ENCODE results near the gene RNF133.
"Not testable (repeated sequence)": the region's sequence is repeated elsewhere in the genome, so short reads cannot be mapped to it uniquely, and the experiment has no call there.

RNF133 gene

DNA sequence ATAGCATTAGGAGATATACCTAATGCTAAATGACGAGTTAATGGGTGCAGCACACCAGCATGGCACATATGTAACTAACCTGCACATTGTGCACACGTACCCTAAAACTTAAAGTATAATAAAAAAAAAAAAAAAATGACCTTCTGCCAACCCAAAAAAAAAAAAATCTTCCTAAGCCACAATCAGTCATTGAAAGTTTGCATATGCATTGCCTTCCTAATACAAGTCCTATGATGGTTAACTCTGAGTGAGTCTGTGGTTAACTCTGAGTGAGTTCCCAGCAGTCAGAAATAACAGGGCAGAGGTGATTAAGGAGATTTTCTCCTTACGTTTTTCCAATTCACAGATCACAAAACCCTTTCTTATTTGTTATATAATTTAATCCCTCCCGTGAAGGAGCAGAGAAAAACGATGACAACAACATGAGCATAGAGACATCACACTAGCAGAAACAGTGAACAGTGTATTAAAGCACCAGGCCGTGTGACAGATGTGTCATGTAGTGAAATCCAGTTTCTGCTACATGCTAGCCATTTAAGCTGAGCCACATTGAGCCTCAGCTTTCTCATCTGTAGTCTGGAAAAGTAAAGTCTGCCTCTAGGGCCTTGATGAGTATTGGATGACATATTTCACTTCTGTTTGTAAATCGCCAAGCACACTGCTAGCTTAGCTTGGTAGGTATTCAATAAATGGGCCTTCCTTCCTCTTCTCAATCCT lies 11.2 kb upstream of the RNF133 start:
- no peak overlapping the region for H3K9ac ChIP-seq (ENCODE audit: low read depth, low read length)
- H3K36me3 ChIP-seq (ENCODE audit: insufficient read depth, low read length) = no peaks in the 10 kb centered on the region
- H3K9me3 ChIP-seq (ENCODE audit: control insufficient read depth, insufficient read depth, low read length) = no peaks in the 10 kb centered on the region
- H3K4me1 ChIP-seq (ENCODE audit: insufficient read depth, low read length) = no peaks in the 10 kb centered on the region

DNA sequence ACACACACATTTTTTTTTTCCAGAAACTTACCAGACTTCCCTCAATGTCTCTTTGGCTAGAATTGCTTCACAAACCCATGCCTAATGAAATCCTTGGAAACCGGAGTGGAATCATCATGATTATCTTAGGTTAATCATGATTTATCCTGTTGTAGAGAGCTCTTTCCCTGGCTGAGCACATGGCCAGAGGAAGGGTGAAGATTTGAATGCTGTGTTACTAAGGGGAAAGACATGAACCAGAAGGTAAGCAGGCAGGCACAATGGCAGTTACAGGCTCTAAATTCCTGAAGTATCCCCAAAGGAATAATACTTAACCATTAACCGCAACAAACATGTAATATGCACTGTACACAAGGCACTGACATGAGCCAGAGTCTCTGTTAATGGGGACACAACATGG lies 7.9 kb upstream of the RNF133 start:
- H3K9me3 ChIP-seq (ENCODE audit: control insufficient read depth, insufficient read depth, low read length) = no peaks in the 10 kb centered on the region
- H3K36me3 ChIP-seq (ENCODE audit: insufficient read depth, low read length) = no peaks in the 10 kb centered on the region
- H3K9ac ChIP-seq (ENCODE audit: low read depth, low read length) = no peak overlapping the region
- H3K4me1 ChIP-seq (ENCODE audit: insufficient read depth, low read length) = no peaks in the 10 kb centered on the region

DNA sequence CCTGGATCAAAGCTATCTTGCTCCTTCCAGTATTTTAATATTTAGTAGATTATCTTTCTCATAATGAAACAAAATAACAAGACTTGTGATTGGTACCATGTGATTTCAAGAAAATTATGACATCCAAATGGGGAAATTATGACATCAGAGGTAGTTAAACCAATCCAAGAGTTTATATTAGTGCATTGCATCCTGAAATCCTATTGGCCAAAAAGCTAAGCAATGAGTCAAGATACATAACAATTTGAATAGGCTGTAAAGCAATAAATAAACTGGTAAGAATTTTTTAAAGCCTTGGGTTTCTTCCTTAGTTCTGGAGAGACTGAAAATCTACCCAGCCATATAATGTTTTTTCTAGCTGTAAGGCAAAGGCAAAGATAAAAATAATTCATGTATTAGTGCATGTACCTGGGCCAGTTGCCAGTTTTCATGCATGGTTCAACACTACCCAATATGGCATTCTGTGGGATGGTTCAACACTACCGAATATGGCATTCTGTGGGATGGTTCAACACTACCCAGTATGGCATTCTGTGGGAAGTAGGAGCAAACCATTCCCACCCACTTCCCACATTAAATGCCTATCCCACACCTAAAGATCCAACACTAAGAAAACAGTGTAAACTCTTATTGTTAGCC lies 4.1 kb upstream of the RNF133 start, which contains the start of gene RNF148:
TSS of gene RNF148 (minus strand) at position 51 of the 639 bp plus-strand sequence. CDS start 172 bp downstream, outside the sequence.
- Histone ChIP-seq H3K9me3 (ENCODE audit: control insufficient read depth, insufficient read depth, low read length) (no peaks in the 10 kb centered on the region), H3K36me3 (ENCODE audit: insufficient read depth, low read length) (no peaks in the 10 kb centered on the region), H3K9ac (ENCODE audit: low read depth, low read length) (no peak within 1 kb of the TSS), H3K4me1 (ENCODE audit: insufficient read depth, low read length) (no peaks in the 10 kb centered on the region)

DNA sequence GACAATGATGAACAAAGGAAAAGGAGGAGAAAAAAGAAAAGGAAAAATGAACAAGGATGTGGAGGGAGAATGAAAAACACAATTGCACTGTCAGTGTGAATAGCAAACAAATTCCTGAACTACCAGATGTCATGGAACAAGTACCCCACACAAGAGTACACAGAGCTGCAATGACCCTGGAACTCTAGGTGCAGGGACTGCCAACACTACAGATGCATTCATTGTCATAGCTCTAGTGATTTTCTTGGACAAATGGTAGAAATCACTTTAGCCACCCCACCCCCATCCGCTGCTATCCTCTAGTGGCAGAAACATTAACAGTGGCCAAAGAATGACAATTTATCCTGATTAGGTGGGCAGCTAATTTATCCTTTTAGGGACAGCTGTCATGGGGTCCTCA lies 3.1 kb downstream of the RNF133 start:
- peaks cover 8% of the 10 kb centered on the region; the same call in 1 of the 2 replicates for H3K4me1 ChIP-seq (ENCODE audit: insufficient read depth, low read length)
- no peak overlapping the region for H3K9ac ChIP-seq (ENCODE audit: low read depth, low read length)
- H3K36me3 ChIP-seq (ENCODE audit: insufficient read depth, low read length) = no peaks in the 10 kb centered on the region
- H3K9me3 ChIP-seq (ENCODE audit: control insufficient read depth, insufficient read depth, low read length) = peaks cover 4% of the 10 kb centered on the region; the same call in 1 of the 2 replicates

DNA sequence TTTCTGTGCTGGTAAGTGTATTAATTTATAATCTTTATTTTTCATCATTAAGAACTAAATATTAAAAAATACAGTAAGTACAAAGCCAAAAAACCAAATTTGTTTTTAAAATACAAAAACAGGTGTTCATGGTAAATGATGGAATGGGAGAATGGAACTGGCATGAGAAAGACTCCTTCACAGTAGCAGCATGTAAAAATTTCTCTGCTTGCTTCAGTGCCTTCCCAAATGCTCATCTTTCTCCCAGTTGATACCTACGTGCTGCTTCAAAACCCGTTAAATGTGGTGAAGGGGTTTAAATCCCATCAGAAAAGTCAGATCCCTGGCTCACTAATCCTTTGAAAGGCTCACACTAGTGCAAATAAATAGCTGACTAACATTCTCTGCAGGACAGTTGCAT lies 4.2 kb downstream of the RNF133 start:
- peaks cover 8% of the 10 kb centered on the region; the same call in 1 of the 2 replicates for H3K4me1 ChIP-seq (ENCODE audit: insufficient read depth, low read length)
- no peak overlapping the region for H3K9ac ChIP-seq (ENCODE audit: low read depth, low read length)
- no peaks in the 10 kb centered on the region for H3K36me3 ChIP-seq (ENCODE audit: insufficient read depth, low read length)
- H3K9me3 ChIP-seq (ENCODE audit: control insufficient read depth, insufficient read depth, low read length) = peaks cover 4% of the 10 kb centered on the region; the same call in 1 of the 2 replicates

DNA sequence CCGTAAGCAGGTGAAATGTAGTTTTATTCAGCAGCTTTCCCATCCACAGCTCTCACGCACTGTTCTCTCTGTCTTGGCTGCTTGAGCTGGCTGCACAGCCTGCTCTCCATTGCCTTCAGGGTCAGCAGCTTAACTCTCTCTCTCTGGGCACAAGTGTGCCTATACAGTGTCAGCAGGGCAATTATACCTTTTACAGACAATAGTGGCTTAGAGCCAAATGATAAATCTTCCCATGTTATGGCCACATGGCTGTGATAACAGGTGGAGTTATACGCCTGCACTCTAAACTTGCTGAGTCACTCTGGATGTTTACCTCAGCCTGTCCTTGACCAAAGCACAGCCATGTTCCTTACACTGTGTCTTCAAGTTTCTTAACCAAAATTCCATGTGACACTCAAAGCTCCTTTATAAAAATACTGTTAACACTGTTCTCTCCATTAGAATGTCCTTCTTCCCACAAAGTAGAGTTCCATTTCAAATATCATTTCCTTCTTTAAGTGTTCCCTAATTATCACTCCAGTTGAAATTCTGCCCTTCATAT lies 6.1 kb downstream of the RNF133 start:
- H3K36me3 ChIP-seq (ENCODE audit: insufficient read depth, low read length) = no peaks in the 10 kb centered on the region
- no peak overlapping the region for H3K9ac ChIP-seq (ENCODE audit: low read depth, low read length)
- H3K9me3 ChIP-seq (ENCODE audit: control insufficient read depth, insufficient read depth, low read length) = peaks cover 4% of the 10 kb centered on the region; the same call in 1 of the 2 replicates
- peaks cover 8% of the 10 kb centered on the region; the same call in 1 of the 2 replicates for H3K4me1 ChIP-seq (ENCODE audit: insufficient read depth, low read length)

DNA sequence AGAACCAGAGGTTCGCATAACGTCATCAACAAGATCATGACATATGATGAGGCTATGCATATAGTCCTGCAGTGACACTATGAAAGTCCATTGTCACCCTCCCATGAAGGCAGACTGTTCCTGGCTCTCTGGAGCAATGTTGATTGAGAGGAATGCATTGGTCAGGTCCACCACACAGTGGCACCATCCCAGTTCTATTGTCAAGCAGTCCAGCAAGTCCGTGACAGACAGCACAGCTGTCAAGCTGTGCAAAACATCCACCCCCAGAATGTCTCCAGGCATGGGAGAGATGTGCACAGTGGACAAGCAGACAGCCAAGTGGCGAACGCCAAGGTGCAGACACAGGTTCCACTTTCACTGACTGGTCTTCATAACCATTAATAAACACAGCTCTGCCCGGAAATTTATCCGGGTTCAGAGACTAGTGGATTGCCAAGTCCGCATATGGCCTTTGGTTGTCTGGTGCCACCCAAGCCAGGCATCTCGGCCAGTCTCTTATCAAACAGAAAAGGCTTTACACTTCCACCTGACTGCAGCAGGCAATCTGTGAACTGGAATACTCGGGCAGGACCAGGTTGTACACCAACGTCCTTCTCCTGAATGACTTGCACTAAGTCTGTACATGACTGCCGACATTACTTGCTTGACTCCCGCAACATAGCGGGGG lies 7.2 kb downstream of the RNF133 start:
- peaks cover 8% of the 10 kb centered on the region; the same call in 1 of the 2 replicates for H3K4me1 ChIP-seq (ENCODE audit: insufficient read depth, low read length)
- H3K36me3 ChIP-seq (ENCODE audit: insufficient read depth, low read length) = no peaks in the 10 kb centered on the region
- H3K9ac ChIP-seq (ENCODE audit: low read depth, low read length) = no peak overlapping the region
- peaks cover 4% of the 10 kb centered on the region; the same call in 1 of the 2 replicates for H3K9me3 ChIP-seq (ENCODE audit: control insufficient read depth, insufficient read depth, low read length)

DNA sequence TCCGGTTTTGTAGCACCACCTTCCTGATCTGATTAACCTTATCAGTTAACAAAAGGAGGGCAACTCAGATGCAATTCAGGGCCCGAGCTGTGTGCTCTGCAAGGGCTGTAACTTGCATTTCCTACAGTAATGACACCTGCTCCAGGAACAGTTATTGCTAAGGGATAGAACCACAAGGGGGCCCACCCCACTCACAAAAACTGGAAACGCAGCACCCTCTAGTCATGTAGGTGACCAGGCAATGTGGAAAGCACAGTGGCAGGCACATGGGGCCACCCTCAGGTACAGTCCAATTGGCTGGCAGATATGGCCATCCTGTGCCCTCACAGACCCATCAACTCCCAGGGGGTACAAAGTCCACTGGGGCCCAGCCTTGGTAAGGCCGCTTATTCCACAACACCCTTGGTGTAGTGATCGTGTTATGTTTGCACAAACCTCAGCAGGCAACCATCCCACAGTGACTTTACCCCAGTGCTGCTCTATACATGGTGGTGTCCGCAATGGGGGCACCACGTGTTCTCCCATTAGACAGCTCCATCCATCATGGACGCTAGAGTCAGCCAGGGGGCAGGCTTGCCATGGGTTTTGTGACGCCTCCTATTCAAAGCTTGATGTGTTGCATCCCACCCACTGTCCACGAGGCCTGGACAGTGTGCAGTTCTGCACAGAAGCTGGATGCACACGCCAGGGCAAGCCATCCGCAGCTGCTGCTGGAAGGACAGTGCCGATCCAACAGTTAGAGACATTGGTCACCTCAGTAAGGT lies 9.4 kb downstream of the RNF133 start:
- peaks cover 7% of the 10 kb centered on the region; the same call in 1 of the 2 replicates for H3K4me1 ChIP-seq (ENCODE audit: insufficient read depth, low read length)
- no peak overlapping the region for H3K9ac ChIP-seq (ENCODE audit: low read depth, low read length)
- peaks cover 4% of the 10 kb centered on the region; the same call in 1 of the 2 replicates for H3K9me3 ChIP-seq (ENCODE audit: control insufficient read depth, insufficient read depth, low read length)
- no peaks in the 10 kb centered on the region for H3K36me3 ChIP-seq (ENCODE audit: insufficient read depth, low read length)

DNA sequence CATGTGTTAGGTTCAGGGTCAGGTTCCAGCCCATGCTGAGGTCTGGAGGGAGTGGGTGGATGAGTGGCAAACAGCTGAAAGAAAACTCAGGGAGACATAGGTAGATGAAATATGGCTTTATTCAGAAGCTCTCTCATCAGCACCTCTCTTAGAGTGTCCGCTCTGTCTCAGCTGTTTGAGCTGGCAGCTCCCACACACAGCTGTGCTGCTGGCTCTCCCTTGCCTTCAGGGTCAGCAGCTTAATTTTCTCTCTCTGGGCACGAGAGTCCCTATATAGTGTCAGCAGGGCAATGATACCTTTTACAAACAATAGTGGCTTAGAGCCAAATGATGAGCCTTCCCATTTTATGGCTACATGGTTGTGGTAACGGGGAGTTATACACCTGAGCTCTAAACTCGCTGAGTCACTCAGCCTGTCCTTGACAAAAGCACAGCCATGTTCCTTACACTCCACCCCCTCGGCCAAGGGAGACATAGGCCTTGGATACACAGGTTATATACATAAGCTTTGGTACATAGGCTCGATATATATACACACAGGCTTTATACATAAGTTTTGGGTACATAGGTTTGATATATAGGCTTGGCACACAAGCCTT lies 10.4 kb downstream of the RNF133 start:
- H3K36me3 ChIP-seq (ENCODE audit: insufficient read depth, low read length) = no peaks in the 10 kb centered on the region
- H3K9ac ChIP-seq (ENCODE audit: low read depth, low read length) = no peak overlapping the region
- H3K9me3 ChIP-seq (ENCODE audit: control insufficient read depth, insufficient read depth, low read length) = peaks cover 3% of the 10 kb centered on the region; the same call in 1 of the 2 replicates
- H3K4me1 ChIP-seq (ENCODE audit: insufficient read depth, low read length) = peaks cover 7% of the 10 kb centered on the region; the same call in 1 of the 2 replicates

DNA sequence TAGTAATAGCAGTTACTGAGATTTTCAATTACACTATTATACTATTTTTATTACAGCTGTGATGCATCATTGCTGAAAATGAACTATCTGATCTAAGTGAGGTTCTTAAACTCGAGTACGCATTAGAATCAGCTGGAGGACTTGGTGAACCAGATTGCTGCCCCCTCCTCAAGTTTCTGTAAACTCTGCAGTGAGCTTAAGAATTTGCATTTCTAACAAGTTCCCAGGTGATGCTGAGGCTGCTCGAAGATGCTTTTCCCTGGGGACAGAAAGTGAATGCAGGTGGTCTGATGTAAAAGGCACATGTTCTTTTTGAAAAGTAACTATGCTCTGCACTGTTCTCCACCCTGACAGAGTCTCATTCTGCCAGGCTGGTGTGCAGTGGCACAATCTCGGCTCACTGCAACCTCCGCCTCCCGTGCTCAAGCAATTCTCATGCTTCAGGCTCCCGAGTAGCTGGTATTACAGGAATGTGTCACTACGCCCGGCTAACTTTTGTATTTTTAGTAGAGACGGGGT lies 12.5 kb downstream of the RNF133 start:
- H3K4me1 ChIP-seq (ENCODE audit: insufficient read depth, low read length) = peaks cover 7% of the 10 kb centered on the region; the same call in 1 of the 2 replicates
- H3K9ac ChIP-seq (ENCODE audit: low read depth, low read length) = no peak overlapping the region

DNA sequence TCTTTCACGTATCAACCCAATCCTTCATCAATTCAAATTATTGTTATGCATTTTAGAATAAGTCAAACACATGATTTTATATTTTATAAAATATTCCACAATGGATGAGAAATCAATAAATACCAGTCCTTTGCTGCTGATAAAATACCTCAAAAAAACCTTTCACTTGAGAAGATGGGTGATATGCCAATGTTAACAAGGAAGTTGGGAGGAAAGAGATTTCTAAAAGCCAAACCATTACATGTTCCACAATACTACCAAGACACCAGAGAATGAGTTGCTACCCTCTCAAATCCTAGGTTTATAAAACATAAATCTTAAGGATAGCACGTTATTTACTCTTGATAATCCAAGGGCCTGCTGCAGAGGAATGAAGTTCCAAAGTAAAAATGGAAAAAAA lies 14.4 kb downstream of the RNF133 start:
- Histone ChIP-seq H3K4me1 (ENCODE audit: insufficient read depth, low read length) (peaks cover 13% of the 10 kb centered on the region; the same call in 1 of the 2 replicates), H3K36me3 (ENCODE audit: insufficient read depth, low read length) (no peaks in the 10 kb centered on the region), H3K9me3 (ENCODE audit: control insufficient read depth, insufficient read depth, low read length) (no peaks in the 10 kb centered on the region), H3K9ac (ENCODE audit: low read depth, low read length) (no peak overlapping the region)

More for the DNA sequence above, 12.5 kb downstream of the RNF133 start:
- Histone ChIP-seq H3K36me3 (ENCODE audit: insufficient read depth, low read length) (no peaks in the 10 kb centered on the region), H3K9me3 (ENCODE audit: control insufficient read depth, insufficient read depth, low read length) (no peaks in the 10 kb centered on the region)

DNA sequence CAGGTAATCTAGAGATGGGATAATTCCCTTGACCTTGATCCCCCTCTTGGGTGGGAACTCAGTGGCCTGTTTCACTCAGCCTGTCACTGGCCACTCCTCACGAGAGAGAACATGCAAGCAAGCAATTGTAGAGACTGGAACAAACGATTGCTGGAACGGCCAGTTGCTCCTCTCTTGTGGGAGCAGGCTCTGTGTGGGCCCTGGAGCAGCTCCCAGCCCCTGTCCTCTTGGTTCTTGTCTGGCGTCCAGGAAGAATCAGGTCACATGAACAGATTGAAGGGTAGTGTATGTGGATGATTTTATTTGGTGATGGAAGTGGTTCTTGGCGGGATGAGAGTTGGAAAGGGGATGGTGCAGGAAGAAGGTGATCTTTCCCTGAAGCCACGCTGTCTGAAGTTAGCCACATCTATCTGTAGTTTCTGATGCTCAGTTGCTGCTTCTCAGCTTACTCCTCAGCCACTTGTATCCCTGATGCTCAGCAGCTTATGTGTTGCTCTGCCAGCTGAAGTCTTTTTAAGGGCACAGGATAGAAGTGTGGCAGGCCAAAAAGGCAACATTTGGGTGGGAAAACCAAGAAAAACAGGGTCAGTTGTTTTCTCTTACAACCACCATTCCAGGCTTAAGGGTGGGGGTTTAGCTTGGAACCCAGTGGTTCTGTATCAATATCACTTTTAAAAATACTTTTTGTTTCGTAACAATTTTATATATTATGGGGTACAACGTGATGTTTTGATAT lies 15.9 kb downstream of the RNF133 start:
- Histone ChIP-seq H3K9ac (ENCODE audit: low read depth, low read length) (no peak overlapping the region), H3K9me3 (ENCODE audit: control insufficient read depth, insufficient read depth, low read length) (no peaks in the 10 kb centered on the region), H3K36me3 (ENCODE audit: insufficient read depth, low read length) (no peaks in the 10 kb centered on the region), H3K4me1 (ENCODE audit: insufficient read depth, low read length) (peaks cover 14% of the 10 kb centered on the region; the same call in 1 of the 2 replicates)

DNA sequence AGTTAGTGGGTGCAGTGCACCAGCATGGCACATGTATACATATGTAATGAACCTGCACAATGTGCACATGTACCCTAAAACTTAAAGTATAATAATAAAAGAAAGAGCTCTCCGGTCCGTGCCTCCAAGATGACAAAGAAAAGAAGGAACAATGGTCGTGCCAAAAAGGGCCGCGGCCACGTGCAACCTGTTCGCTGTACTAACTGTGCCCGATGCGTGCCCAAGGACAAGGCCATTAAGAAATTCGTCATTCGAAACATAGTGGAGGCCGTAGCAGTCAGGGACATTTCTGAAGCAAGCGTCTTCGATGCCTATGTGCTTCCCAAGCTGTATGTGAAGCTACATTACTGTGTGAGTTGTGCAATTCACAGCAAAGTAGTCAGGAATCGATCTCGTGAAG lies 17.7 kb downstream of the RNF133 start:
- H3K36me3 ChIP-seq (ENCODE audit: insufficient read depth, low read length); H3K9ac ChIP-seq (ENCODE audit: low read depth, low read length); H3K9me3 ChIP-seq (ENCODE audit: control insufficient read depth, insufficient read depth, low read length): not testable (repeated sequence)
- H3K4me1 ChIP-seq (ENCODE audit: insufficient read depth, low read length) = peaks cover 18% of the 10 kb centered on the region; the same call in 1 of the 2 replicates
